Stomach smooth muscle (tissue), 2 donors: Measurements from ENCODE around the gene ADAMTS19.

Experiments
- H3K27ac ChIP-seq: one replicate; pipeline ENCODE4 v1.7.0; 2013; ENCODE audit warnings: mild to moderate bottlenecking, low read length, inconsistent platforms
- H3K27me3 ChIP-seq, 2 donors: one replicate each; pipeline ENCODE4 v1.7.0; 2013; ENCODE audit warnings: low read length in 2 of 2; ENCODE audit not compliant: insufficient read depth in 2 of 2, control insufficient read depth in 1 of 2
- H3K36me3 ChIP-seq, 2 donors: one replicate each; pipeline ENCODE4 v1.7.0; 2013; ENCODE audit warnings: low read length in 2 of 2; ENCODE audit not compliant: control insufficient read depth in 2 of 2, insufficient read depth in 2 of 2
- H3K4me1 ChIP-seq: one replicate; pipeline ENCODE4 v1.7.0; 2013; ENCODE audit warnings: low read length; ENCODE audit not compliant: control insufficient read depth, insufficient read depth
- H3K4me3 ChIP-seq, 2 donors: one replicate each; pipeline ENCODE4 v1.7.0; 2013; ENCODE audit warnings: low read length in 2 of 2
- H3K9ac ChIP-seq, 2 donors: one replicate each; pipeline ENCODE4 v1.7.0; 2013; ENCODE audit warnings: low read length in 2 of 2, mild to moderate bottlenecking in 1 of 2
- H3K9me3 ChIP-seq, 2 donors: one replicate each; pipeline ENCODE4 v1.7.0; 2013; ENCODE audit warnings: low read length in 2 of 2; ENCODE audit not compliant: control insufficient read depth in 2 of 2
- donor health status: healthy.
- donor health status: Pancreatic carcinoma.

Gene ADAMTS19

DNA sequence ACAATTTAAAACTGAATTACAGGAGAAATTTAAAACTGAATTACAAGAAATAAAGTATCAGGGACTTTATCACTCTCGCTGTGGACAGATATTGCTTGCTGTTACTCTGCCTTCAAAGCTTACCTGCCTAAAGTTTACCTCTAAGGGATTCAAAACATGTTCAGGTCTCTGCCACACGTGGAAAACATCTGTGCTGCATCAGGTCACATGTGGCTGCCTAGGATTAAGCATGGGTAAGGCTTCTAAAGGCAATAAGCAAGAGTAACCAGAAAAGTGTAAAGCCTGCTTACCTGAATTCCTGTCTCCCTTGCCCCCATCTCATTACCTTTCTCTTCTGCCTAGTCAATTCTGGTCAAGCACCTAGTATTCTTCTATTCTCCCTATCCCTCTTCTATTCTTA is 306.7 kb downstream of the ADAMTS19 start:
- Histone ChIP-seq H3K36me3 (no peaks in the 10 kb centered on the region), H3K9me3 (no peaks in the 10 kb centered on the region)

DNA sequence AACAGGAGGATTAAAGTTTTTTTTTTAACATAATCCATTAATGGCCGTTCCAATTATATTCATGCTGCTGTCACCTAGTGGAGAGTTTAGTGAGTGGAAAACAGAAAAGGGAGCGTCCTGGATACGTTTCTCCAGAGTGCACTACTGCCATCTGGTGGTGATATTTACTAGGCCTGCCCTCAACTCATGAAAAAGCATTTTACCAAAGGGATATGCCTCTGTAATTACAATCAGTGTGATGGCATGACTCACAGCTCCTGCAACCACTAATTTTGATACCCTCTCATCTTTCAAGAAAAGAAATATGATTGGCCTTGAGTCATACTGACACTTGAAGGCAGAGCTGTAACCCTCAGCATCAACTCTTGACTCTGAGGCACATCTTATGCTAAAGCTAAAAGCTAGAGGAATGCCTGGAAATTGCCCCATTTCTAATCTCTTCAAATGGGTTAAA is 307.9 kb downstream of the ADAMTS19 start:
- Histone ChIP-seq H3K4me1 (no peaks in the 10 kb centered on the region), H3K27me3 (no peaks in the 10 kb centered on the region), H3K9me3 (no peaks in the 10 kb centered on the region), H3K36me3 (no peaks in the 10 kb centered on the region), H3K4me3 (no peak overlapping the region), H3K27ac (no peak overlapping the region), H3K9ac (no peak overlapping the region)

More for the DNA sequence above, 306.7 kb downstream of the ADAMTS19 start:
- Histone ChIP-seq H3K27ac (no peak overlapping the region), H3K27me3 (no peaks in the 10 kb centered on the region), H3K4me3 (no peak overlapping the region), H3K9ac (no peak overlapping the region), H3K4me1 (no peaks in the 10 kb centered on the region)

DNA sequence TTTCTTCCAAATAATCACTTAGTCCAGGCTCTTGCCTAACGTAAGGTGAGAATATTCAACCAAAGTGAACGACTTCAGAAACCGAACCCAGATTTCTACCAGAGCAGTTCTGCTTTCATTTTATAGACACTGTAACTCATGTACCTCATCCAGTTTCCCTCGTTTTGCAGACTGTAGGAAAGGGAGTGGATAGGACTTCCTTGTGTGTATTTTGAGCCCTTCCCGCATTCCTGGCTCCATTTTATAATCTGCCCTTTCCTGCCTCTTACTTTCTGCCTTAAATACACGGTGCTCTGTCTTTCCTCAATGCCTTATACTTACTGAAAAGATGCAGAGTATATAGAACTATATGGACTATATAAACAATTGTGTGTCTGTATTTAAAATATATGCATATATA is 308.6 kb downstream of the ADAMTS19 start:
- H3K27me3 ChIP-seq = no peaks in the 10 kb centered on the region
- no peak overlapping the region for H3K9ac ChIP-seq
- H3K4me1 ChIP-seq = no peaks in the 10 kb centered on the region
- H3K4me3 ChIP-seq = no peak overlapping the region
- H3K27ac ChIP-seq = no peak overlapping the region
- no peaks in the 10 kb centered on the region for H3K36me3 ChIP-seq
- H3K9me3 ChIP-seq = no peaks in the 10 kb centered on the region

DNA sequence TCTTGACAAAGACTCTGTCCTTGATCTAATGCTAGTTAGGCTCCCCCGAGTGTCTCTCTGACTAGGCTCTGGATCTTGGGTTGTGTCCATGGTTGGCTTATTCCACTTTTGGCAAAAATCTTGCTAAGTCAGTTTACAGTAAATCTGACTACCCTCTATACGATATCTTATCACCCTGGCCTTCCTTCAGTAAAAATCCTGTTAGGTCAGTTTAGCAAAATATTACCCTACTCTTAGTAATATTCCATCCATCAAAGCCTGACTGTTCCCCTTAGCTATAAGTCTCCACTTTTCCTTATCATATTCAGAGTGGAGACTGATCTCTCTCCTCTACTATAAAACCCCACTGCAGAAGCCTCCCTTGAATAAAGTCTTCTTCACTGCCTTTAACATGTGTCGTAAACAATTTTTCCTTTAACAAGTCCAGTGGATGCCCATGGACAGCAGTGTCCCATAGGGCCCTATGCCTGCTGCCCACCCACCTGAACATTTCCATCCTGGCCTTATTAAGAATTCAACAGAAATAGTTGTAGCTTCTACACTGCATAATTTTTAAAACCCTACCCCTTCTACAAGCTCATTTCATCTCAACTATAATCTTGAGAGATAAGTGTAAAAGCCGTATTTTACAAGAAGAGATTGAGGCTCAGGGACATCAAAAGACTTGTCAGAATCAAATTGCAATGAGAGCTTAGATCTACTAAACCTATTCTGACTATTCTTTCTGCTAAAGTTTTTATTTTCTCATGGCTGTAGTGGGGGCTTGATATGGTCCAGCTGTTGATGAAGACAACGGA is 310.1 kb downstream of the ADAMTS19 start:
- Histone ChIP-seq H3K4me1 (no peaks in the 10 kb centered on the region), H3K4me3 (no peak overlapping the region), H3K27ac (no peak overlapping the region), H3K9me3 (no peaks in the 10 kb centered on the region), H3K36me3 (no peaks in the 10 kb centered on the region), H3K27me3 (no peaks in the 10 kb centered on the region), H3K9ac (no peak overlapping the region)

DNA sequence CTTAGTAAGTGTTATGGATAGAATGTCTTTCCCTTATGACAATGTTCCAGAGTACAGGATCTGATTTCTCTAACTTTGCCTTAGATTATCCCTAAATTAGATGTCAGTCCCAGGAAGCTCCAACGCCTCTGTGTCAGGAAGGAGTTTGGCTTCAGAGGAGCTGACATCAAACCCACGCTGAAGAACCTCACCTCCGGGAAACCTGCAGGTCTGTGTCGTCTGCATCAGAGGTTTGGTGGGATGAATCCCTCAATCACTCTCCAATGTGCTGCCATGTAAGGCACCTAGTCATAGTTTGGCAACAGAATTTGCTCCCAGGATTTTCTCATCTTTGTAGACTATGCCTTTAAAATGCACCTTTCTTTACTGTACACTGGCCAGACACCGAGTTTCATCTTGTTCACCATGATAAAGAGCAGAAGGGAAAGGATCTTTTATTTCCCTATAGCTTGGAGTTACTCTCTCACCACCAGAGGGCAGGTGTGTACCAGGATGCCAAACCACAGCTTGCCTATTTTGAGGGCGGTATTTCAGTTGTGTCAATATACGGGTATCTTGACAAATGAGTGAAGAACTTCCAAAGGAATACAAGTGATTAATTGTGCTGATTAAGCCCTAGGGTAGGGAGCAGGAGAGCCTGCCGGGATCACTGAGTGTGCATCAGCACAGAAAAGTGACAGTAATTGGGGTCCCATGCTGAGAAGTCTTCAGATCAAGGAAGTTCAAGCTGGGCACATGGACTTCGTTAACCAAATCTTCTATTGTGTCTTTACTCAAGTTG is 311.1 kb downstream of the ADAMTS19 start:
- no peaks in the 10 kb centered on the region for H3K36me3 ChIP-seq
- no peaks in the 10 kb centered on the region for H3K9me3 ChIP-seq
- no peak overlapping the region for H3K9ac ChIP-seq
- no peak overlapping the region for H3K27ac ChIP-seq
- H3K27me3 ChIP-seq = no peaks in the 10 kb centered on the region
- H3K4me1 ChIP-seq = no peaks in the 10 kb centered on the region
- H3K4me3 ChIP-seq = no peak overlapping the region

DNA sequence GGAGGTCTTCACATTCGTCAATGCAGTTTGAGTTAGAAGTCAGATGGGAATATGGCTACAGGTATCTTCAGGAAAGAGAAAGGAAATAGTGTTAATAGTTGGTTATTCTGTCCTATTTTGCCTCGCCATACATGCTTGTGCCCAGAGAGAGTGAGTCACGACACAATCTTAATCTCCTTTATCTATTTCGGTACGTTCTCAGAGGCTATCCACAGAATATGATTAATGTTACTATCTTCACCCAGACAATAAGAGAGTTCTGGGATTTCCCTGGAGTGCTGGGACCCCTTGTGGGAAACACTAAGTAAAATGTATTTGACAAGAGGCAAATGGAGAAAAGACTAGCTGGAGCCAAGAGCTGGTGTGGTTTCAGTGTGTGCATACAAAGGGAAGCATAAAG is 313.3 kb downstream of the ADAMTS19 start:
- H3K36me3 ChIP-seq = no peaks in the 10 kb centered on the region
- H3K4me3 ChIP-seq = no peak overlapping the region
- no peaks in the 10 kb centered on the region for H3K9me3 ChIP-seq
- no peaks in the 10 kb centered on the region for H3K4me1 ChIP-seq
- H3K27ac ChIP-seq = no peak overlapping the region
- H3K9ac ChIP-seq = no peak overlapping the region
- H3K27me3 ChIP-seq = no peaks in the 10 kb centered on the region

DNA sequence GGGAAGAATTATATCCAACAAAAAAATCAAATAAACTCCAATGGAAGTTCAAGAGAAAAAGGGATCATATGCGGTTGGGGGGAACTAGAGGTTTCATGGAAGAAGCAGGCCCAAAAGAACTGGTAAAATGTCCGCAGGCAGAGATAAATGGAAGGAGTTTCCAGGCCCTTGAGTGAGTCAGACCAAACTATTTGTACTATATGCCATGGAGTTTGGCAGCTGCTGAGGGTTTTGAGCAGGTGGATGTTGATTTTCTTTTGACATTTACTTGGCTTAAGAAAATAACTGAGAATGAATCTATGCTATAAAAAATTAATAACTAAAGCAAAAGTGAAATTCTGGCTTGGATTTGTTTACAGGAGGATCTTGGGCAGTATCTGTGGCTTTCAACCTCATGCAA is 321.5 kb downstream of the ADAMTS19 start:
- Histone ChIP-seq H3K9ac (no peak overlapping the region), H3K4me1 (no peaks in the 10 kb centered on the region), H3K27me3 (no peaks in the 10 kb centered on the region)

More for the DNA sequence above, 321.5 kb downstream of the ADAMTS19 start:
- Histone ChIP-seq H3K36me3 (no peaks in the 10 kb centered on the region), H3K9me3 (peaks cover 0 to 3% of the 10 kb centered on the region in 2 donors), H3K4me3 (no peak overlapping the region), H3K27ac (no peak overlapping the region)
